Activated CD4-positive, CD25-positive, alpha-beta regulatory T cell treated with anti-CD3 and anti-CD28 coated beads, Interleukin-2, amount 50 U/mL, for 72 hours (primary cell): ENCODE data around the gene TLK1.
A peak's percentile ranks its signal among the peaks of the same experiment; 100 is the strongest.

Experiments
- DNase-seq: peaks from one replicate; pipeline ENCODE4 v3.0.0; 2021

TLK1 gene

DNA sequence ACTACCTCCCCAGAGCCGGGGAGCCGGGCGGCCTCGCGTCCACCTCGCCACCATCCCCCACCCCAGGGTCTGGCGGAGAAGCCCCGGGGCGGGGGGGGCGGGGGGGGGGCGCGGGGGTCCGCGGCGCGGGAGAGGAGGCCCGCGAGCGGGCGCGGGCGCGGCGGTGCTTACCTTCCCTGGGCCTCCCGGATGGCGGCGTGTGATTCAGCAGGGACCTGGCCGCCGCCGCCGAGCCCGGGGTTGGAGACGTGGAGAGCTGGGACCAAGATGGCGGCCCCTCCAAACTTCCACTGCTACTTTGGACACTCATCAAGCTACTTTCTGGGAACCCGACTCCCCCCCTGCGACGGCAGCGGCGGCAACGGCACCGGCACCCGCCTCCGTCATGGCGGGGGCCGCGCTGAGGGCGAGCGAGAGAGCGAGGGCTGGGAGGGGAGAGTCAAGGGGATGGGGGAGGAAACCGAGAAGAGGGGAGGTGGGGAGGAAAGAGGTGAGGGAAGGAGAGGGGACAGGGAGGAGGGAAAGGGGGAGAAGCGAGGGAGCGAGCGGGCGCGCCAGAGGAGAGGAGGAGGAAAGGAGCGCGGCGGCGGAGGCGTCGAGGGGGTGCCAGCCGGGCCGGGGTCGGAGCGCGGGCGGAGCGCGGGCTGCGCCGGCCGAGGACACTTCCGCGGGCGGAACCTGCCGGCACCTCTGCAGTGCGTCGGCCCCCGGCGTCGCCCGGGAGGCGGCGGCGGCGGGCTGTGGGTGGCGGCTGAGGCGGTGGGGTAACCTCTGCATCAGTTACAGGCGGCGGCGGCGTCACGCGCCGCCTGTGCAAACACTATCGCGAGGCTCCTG lies at the start of gene TLK1:
Gene TLK1, minus strand, starts transcription at position 775 of the 837 bp plus-strand sequence. Its CDS starts 465 bp downstream, at position 310.
- peak; percentile 76 for DNase-seq

DNA sequence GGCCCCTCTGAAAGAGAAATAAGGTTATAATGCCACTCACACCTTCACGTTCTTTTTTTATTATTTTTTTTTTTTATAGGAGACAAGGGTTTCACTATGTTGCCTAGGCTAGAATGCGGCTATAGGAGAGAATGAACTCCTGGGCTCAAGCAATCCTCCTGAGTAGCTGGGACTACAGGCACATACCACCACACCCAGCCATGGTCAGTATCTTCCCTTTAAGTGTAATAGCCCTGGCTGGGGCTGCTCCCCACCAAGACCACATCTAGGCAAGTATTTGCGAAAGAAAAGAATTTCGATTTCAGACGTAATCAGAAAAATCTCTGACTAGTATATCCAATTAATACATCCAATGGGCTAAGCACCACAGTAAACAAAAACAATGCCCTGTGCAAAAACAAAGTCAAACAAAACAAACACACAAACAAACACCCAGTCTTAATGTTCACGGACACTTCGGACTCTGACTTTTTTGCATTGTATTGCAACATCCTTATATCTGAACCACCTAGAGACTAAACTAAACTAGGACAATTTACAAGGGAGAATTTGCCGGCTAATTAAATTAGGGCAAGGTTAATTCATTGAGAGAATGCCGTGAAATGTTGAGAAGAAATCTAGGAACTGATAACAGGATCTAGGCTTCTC lies 49.6 kb upstream of the TLK1 start:
- DNase-seq = no peak

DNA sequence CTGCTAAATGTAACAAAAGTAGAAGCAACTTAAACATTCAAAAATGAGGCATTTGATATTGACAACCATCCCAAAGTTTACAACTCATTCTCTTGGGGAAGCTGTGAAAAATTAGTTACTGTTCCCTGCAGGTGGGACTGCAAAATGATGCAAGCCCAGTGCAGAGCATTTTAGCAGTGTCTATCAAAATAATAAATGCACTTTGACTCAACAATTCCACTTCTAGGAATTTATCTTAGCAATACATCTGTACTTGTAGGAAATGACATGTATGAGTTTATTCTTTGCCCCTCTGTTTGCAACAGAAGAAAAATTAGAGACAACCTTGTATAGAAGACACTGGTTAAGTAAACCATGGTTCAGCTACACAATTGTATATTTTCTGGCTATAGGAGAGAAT lies 48.0 kb upstream of the TLK1 start:
- no peak for DNase-seq

DNA sequence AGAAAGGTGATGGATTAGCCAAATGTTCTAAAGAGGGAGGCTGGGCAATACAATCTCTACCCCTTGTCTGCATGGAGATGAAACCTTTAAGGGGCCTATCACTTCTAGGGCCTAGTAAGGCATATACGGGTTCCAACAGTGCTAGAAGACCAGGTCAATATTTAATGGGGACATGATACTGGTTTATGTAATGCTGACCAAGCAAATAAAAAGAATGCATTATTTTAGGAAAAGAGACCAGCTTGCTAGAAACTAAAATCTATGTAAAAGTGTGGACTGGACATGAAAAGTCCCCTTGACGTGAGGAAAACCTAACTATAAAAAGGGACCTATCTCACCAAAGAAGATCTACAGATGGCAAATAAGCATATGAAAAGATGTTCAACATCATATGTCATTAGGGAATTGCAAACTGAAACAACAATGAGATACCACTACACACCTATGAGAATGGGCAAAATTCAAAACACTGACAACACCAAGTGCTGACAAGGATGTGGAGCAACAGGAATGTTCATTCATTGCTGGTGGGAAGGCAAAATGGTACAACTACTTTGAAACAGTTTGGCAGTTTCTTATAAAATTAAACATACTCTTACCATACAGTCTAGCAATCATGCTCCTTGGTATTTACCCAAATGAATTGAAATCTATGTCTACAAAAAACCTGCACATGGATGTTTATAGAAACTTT lies 45.9 kb upstream of the TLK1 start:
- DNase-seq = no peak

DNA sequence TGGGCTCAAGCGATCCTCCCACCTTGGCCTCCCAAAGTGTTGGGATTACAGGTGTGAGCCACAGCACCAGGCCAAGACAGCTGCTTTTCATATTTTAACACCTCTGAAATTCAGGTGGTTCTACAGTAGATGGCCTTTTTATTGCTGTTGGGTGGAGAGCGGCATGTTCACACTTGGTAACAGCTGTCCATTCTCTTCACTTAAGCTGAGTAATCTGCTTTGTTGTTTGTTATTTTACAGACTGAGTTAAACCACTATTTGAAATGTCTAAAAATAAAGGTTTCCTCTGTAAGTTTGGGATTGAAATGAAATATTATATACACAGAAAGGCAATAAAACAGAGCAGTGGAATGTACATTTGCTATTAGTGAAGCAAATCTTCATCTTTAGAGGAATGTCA lies 44.9 kb upstream of the TLK1 start:
- no peak for DNase-seq

DNA sequence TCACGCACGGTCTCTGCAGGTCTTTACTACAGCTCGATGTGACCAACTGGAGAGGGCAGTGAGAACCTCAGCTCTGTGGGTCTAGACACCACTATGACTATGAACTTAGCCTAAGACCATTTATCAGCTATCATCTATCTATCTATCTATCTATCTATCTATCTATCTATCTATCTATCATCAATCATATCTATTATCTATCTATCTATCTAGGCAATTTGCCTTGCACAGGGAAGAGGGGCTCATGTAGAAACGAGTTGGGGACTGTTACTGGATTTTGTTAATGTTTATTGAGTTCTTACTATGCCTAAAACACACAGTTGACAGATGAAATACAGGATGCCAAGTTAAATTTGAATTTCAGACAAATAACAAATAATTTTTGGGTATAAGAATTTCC lies 41.1 kb upstream of the TLK1 start:
- DNase-seq = no peak

DNA sequence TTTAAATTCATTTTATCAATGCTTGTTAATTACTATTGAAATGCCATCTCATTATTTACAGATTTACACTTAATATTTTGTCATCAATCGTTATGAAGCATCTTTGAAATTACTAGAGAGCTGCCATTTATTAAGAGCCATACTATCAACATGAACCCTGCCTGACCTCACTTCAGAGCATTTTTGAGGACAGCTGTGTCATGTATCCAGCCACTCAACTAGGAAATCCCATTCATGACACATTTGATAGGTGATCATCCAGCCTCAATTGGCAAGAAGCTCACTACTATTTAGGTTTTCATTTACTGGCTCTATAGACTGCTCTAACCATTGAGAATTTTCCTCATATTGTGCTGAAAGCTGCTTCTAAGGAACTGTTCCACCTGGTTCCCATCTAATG lies 40.6 kb upstream of the TLK1 start:
- DNase-seq = no peak

DNA sequence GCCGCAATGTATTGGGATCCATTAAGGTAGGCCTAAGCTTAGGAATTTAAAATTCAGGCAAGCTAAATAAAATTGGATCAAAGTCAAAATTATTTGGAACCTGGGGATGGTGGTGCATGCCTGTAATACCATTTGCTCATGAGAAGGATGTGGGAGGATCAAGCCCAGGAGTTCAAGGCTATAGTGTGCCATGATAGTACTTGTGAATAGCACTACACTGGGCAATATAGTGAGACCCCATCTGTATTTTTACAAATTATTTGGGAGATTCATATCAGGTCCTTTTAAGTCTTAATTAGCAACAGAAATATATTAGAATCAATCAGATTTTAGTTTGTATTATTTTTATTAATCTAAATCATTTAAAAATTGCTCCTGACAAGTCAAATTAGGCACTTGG lies 39.8 kb upstream of the TLK1 start:
- DNase-seq = no peak

DNA sequence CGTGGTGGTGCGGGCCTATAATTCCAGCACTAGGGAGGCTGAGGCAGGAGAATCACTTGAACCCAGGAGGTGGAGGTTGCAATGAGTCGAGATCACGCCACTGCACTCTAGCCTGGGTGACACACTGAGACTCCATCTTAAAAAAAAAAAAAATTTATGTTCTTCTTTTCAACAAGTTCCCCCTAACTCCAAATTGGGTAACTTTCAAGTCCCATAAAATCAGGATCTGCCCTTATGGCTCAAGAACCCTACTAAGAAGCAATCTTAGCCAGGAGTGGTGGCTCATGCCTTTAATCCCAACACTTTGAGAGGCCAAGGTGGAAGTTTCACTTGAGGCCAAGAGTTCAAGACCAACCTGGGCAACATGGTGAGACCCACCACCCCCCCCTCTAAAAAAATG lies 30.3 kb upstream of the TLK1 start:
- no peak for DNase-seq

DNA sequence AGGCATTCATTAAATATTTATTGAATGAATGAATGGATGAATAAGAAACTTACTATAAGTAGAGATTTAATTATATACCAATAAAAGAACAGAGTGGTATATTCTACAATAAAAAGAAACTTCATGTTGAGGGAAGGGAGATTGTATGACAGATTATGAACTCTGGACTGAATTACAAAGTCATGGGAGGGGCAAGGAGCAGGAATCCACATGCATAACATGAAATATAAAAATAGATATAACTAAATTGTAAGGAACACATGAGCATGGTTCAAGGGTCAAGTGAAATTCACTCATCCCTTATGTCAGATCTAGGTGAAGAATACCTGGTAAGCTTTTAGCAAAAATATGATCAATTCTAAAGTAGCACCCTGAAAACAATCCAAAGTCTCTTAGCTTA lies 27.1 kb upstream of the TLK1 start:
- DNase-seq = no peak

DNA sequence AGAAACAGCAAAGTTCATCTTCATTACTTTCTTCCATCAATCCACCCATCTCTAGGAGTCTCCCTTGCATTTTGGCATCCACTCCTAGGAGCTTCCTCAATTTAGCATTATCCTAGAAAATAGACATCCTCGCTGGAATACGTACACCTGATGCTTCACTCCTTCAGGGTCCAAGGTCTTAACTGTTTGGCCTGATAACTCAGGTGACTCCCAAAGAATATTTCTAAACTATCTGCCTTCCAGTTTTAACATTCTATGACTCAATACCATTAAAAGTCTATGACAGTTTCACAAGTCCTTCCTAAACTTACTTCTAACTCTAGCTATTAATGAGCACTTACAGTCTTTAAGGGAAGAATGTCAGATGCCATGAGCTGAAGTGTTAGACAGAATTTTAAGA lies 26.5 kb upstream of the TLK1 start:
- DNase-seq = no peak

DNA sequence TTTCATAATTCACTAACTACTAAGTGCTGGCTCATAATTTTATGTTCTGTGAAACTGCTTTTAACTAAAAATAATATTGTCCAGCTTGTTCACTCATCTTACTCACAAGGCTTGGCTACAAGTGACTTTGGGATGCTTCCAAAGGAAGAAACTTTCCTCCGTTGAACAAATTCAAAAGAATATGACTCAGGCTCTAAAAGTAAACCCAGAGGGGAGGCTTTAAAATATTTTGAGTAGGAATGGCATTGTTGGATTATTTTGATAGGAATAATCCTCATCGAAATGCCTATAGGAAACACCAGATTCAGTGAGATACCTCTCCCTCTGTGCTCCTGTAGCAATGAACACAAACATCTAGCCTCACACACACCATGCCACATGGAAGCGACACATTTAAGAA lies 25.2 kb upstream of the TLK1 start:
- no peak for DNase-seq

DNA sequence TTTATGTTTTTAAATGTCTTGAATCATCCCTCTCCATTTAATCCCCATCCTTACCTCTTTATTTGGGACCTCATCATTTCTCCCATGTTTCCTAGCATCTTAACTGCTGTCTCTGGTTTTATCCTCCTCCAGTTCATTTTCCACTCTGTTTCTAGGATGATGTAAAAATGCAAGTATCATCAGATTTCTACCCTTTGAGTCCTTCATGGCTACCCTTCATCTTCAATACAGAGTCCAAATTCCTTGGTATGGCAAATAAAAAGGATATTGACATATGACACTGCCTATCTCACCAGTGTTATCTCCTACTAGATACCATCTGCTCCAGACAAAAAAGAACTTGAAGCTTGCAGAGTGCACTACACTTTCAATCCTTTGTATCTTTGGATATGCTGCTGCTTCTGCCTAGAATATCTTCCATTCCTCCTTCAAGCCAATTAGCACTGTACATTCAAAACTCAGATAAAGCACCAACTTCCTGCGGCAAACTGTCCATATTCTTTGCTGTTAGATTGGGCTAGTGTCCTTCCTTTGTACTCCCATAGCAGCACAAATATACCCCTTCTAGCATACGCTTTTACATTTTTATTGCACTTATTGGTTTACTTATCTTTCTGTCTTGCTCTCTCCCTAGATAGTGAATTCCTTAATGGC lies 24.6 kb upstream of the TLK1 start:
- no peak for DNase-seq

DNA sequence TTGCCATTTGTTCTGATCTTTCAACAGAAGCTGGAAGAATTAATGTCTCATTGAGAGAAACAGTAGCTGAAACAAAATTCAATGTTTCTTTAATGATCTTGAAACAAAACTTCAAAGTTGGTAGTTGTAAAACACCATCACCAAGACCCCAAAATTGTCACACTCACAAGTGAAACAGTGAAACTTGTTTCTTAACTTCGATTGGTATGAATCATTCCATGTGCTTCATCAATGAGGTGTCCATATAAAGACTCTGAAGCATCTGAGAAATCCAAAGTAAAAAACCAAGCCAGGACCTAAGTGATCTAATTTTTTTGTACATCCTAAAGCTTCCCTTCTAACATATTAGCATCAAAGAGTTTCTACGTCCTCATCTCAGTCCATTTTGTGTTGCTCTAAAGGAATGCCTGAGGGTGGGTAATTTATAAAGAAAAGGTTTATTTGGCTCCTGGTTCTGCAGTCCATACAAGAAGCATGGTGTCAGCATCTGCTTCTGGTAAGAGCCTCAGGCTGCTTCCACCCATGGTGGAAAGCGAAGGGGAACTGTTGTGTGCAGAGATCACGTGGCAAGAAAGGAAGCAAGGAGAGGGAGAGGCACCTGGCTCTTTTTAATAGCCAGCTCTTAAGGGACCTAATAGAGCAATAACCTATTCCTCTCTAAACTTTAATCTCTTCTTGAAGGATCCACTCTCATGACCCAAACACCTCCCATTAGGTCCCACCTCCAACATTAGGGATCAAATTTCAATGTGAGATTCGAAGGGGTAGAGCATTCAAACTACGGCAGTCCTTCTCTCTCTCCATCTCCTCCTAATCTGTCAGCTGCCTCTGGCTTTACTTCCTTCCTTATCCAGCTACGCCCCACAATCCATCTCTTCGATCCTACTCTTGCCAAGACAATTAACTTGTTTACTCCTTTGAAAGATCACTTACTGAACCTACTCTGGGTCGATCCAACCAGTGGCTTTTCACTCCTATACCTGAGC lies 20.7 kb upstream of the TLK1 start:
- DNase-seq = no peak

DNA sequence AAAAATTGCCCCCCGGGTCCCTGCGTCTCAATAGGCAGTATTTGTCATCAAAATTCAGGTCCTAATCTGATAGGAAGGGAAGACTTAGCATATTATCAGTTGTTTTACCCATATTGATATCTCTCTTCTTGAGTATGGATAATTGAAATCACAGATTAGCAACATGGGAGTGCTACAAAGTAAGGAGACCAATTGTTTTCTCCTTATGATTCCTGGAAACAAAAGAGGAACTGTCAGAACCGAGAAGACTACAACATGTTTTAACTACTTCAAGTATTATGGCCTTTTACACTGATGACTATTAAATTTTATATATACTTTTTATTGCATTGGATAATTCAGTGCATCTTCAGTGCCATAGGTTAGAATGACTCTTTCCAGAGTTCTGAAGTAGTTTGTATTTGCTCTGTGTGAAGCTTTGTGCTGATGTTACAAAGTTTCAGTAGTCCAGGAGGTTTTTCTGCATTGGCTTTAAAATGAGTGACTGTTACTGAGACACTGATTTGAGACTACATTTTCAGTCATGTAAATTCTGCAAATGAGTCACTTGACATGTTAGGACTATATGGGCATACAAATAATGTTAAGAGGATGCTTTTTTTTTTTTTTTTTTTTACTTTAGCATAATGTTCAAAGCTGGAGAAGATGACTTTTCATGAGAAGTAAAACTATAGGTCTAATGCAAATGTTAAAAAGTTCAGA lies 19.7 kb upstream of the TLK1 start:
- DNase-seq = no peak

DNA sequence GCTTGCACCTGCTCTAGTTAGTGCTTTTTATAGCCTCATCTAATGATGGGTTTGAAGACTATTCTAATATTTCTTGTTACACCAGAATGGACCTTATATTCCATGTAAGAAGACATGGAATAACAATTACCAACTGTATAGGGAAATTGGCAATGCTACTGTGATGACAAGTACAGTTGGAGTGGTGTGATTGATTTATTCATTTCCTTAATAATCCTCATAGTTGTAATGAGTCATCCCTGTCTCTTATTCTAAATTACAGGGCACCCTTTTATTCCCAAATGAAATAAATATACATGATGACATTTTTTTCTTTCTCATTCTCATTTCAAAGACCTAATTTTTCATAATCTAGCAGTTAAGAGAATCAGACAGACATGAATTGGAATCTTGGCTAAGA lies 18.3 kb upstream of the TLK1 start:
- no peak for DNase-seq

DNA sequence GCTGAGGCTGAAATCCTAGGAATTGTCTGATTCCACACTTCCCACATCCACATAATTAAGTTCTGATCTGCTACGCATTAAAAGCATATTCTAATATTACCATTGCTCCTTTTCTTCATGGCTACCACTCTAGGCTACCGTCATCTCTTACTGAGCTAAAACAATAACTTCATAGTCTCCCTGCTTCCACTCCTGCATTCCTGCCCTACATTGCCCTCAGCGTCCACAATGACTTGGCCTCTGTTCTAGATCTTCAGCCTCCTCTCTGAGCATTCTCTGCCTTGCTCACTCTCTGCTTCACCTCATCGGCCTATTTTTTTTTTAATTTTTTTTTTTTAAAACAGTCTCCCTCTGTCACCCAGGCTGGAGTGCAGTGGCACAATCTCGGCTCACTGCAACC lies 15.8 kb upstream of the TLK1 start:
- DNase-seq = no peak

DNA sequence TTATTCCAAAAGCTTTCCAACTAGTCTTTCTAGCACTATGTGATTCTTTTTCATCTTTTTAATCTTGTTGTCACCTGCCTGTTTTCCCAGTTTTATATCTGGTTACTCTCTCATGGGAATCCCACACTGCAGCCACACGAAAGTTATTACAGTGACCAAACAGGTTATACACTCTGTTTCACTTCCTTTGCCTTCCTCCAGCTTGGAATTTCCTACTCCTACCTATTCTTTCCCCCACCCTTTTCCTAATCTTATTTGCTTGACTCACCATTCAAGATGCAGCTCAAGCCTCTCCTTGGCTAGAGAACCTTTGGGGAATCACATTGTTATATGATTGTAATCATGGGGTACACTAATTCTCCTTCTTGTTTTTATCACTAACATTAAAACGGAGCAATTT lies 13.4 kb upstream of the TLK1 start:
- DNase-seq = no peak

DNA sequence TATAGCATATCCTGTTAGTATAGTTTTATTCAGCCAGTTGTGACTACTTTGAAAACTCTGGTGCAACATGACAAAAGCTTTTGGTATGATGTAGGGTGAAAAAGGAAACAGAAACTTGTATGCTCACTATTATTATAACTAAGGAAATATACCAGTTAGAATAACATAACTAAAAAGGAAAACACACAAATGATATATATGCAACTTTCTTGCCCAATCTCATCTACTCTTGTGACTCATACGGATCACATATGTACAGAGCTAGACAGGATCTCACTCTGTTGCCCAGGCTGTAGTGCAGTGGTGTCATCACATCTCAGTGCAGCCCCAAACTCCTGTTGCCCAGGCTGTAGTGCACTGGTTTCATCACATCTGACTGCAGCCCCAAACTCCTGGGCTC lies 12.4 kb upstream of the TLK1 start:
- no peak for DNase-seq

DNA sequence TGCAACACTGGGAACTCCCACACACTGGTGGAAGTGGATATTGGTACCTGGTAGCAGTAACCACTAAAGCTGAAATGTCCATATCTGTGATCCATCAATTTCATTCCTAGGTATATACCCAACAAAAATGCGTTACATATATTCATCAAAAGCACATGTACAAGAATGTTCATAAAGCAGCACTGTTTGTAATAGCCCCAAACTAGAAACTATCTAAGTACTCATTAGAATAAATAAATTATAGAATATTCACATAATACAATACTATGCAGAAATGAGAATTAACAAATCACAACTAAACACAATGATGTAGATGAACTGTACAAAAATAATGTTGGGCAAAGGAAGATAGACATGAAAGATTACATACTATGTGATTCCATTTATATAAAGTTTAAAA lies 11.1 kb upstream of the TLK1 start:
- no peak for DNase-seq

DNA sequence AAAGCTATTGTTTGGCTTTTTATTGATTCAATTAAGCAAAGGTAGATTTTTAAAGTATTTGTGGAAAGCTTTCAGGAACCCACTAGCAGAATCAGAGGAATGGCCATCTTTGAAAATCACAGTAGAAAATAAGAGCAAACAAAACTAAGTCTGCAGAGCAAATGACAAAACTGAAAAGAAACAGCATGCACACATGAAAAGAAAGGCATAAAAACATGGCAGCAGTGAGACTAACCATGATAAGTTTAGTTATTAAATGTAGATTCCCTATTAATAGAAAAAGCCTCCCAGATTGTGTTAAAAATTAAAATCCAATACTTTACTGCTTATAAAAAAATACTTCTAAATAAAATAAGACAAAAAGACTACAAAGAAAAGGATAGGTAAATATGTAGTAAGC lies 9.1 kb upstream of the TLK1 start:
- no peak for DNase-seq

DNA sequence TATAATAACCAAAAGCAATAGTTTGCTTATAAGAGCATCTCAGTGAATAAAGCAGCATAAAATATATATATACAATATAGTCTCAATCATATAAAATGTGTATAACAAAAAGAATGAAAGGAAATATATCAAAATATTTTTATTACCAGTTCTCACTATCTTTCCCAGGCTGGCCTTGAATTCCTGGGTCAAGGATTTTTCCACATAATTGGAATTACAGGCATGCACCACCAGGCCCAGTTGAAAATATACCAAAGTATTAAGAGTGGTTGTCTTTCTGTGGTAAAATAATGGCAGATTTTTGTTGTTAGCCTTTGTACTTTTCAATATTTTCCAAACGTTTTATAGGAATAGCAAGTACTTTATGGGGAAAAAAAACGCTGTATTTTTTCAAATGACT lies 8.6 kb upstream of the TLK1 start:
- DNase-seq = no peak
